Inferior parietal cortex (tissue), 1 donor: ENCODE results near the gene ABHD15.

Source experiments
- DNase-seq: peaks from one replicate; pipeline ENCODE4 v3.0.0-alpha.2; 2016; ENCODE audit errors: extremely low spot score

The ABHD15 gene

DNA sequence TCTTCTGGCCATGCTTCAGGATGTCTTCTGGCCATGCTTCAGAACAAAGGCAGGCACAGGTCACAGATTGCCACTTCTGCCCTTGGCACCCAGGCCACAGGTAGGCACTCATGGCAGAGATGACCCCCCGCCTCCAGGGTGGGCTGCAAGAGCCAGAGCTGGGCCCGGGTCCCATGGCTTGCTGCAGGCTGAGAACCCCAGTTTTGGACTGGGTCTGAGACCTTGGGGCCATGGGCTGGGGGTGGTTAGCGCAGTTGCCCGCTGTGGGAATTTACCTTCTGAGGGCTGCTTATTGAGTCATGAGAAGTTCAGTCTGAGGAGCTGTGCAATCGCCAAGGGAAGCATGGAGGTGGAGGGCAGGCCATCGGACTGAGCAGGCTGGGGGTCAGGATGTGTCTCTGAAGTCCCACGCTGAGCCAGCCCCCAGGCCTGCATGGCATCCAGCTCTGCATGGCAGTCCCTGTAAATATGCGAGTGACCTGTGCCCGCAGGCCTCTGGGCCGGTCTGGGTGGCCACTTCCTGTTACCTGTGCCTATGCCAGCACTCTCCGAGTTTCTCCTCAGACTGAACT lies 27.8 kb upstream of the ABHD15 start:
- DNase-seq: no peak

DNA sequence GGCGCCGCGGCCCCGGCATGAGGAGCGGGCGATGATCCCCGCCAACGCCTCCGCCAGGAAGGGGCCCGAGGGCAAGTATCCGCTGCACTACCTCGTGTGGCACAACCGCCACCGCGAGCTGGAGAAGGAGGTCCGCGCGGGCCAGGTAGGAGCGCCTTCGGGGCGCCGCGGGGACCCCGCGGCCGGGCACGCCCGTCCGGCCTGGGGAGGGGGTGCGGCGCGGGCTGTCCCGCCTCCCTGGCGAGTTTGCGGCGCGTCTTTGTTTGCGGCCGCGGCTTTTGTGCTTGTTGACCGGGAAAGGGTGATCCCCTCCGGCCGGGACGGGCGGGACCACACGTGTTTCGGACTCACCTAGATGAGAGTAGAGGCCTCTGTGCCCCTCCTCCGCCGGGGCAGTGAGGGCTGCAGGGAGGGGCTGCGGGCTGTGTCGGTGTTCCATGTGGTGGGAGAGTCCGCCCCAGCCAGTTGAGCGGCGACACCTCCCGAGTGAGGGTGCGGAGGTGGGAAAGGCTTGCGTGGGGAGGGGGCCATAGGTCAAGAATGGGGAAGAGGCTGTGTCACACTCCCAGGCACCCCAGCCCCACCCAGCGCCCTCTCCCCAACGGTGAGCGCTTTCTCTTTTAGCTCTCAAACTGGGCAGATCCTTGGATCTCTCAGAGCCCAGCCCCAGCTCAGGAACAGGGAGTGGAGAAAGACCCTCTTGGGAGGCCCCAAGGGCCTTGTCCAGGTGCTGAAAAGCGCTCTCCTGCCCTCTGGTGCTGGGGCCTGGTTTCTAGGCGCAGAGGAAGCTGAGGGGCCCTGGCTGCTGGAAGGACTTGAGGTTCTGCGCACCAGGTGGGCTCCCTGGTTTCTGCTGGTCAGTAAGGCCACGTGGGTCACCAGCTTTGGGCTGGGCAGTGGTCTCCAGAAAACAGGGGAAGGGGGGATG lies 27.0 kb upstream of the ABHD15 start:
- DNase-seq: no peak

DNA sequence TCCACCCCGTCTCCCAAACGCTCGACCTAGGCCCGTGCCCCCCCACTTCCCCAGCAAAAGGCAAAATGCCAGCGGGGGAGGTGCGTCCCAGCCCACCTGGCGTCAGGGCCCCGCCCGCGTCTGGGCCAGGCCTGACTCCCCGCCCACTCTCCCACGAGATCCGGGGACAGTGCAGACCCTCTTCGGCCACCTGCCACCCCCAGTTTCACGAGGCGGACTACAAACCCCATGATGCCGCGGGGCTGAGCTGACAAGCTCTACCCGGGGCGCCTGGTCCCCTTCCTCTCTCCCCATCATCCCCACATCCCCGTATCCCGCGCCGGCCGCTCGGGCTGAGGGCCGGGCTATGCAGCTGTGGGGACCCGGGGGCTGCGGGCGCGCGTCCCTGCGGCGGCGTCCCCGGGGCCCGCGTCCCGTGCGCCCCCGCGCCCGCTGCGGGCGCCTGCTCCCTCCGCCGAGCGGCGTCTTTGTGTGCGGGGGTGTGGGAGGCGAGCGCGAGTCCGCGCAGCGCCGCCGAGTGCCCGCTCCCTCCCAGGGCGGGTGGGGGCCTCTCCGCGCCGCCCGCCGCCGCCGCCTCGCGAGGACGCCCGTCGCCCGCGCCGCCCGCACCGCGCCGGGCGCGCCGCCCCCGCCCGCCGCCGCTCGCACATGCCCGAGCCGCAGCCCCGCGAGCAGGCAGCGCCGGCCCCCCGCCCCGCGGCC lies 26.2 kb upstream of the ABHD15 start, which contains the start of gene ANKRD13B:
Gene ANKRD13B (plus strand): TSS at position 283 of the 702 bp plus-strand sequence. CDS start 490 bp downstream, outside the sequence.
- DNase-seq: peak; percentile 57

DNA sequence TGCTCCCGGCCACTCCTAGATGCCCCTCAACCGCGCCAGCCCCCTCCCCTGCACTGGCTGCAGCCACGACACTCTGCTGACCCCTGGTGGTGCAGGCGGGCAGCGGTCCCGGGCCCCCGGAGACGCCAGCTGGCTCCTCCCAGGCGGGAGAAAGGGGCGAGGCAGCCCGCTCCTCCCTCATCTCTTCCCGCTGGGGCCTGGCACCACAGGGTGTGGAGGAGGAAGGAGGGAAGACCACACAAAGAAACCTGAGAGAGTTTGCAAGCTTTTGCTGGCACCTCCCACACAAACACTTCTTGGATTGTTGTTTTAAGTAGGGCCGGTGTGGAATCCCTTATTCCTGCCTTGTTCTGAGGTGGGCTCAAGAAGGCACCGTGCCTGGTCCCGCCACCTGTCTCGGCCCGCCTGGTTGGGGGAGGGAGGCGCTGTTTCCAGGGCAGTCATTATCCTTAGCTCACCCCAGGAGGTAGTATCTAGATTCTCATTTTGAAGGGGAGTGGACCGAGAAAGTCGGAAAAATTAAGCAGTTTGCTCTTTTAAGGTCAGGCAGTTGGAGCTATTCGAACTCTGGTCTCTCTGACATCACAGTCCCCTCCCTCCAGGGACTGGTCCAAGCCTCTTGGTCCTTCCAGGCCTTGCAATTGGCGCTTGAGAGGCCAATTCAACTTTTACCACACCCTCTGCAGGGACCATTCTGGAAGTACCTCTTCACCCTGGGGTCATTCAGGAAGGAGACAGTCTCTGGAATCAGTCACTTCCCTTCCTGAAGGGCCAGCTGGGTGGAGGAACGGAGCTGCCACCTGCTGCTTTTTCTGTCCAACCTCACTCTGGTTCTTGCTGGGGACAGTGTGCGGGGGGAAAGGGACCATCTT lies 25.1 kb upstream of the ABHD15 start:
- peak; percentile 88 for DNase-seq

DNA sequence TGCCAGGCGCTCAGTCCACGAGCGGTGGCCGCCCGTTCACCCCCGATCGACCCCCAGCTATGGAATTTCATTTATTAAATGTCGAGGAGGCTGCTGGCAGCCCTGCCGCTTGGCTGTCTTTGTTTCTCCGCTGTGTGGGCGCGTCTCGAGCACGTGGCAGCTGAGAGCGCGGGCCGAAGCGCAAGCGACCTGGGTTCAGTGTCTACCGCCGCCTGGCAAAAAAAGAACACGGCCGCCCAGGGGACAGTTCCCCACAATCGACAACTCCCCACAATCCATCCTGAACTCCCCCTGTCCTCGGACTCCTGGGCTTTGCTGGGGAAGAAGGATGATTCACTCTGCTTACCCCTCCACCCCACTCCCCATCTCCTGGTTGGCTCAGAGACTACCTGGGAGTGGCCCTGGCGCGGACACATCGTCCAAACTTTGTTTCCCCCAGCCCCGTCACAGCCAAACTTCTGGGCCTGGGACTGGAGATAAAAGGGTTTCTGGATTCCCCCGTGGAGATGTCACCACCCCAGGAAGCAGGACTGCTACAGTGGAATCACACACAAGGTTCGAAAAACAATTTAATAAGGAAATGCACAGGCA lies 24.4 kb upstream of the ABHD15 start:
- DNase-seq: no peak

DNA sequence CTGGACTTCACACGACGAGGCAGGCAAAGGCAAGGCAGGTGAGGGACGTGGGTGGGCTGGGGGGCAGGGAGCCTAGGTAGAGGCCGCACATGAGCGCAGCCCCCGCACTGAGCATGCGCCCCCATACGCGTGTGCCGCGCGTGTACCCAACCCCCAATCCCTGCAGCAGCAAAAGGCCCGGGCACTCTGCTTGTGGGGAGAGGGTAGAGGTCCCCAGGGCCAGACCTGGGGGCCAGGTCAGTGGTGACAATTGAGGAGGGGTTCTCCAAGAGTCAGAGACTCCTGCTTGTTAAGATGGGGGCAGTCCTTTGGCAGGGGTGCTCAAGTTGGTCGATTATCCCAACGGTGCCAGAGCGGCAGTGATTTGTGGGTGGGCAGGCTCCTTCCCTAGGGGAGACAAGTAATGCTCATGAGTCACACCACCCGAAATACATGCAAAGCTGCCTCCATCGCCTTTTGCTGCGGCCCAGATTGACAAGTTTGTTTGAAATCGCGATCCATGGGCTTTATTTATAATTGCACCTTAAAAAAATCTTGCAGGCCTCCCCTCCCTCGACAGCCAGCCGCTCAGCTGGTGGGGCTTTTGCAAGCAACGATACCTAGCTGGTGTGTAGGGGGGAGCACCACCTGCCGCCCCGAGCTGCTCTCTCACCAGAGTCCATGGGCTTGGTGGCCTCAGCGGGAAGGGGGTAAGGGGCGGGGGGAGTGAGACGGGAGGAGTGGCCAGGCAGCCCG lies 23.7 kb upstream of the ABHD15 start:
- DNase-seq: no peak

DNA sequence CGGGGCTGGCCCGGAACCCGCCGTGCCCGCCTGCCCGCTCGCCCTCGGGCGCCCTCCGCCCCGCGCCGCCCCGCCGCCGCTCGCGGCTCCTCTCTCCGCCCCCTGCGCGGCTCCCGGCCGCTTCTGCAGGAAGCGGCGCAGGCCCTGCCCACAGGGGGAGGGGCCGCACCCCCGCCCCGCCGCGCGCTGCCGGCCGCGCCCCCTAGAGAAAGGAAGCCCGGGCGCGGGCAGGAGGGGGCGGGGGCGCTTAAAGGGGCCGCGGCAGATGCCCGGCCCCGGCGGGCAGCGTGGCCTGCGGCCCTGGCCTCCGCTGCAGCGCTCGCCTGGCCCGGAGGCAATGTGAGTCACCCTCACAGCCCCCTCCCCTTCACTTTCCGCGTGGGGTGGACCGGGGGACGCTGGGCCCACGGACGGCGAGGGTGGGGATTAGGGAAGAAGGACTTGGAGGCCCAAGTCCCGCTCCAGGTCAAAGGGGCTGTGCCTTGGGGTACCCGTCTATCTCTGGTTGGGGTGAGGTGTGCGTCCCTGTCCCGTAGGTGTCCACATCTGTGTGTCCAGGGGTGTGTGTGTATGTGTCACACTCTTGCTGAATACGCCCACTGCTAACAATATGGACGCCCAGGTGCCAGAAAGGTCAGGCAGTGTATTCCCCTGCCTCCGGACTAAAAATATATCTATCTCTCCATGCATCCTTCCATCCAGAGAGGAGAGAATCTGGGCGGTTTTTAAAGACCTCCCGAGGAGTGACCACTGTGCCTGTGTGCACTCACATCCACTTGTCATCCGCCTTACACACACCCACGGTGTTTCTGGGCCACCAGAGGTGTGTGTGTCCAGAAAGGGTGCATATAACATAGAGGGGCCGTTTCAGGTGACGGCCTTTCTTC lies 22.9 kb upstream of the ABHD15 start, which contains the start of gene GIT1:
Gene GIT1 (minus strand): TSS at position 125 of the 887 bp plus-strand sequence. CDS start 270 bp downstream, outside the sequence.
- peak; percentile 77 for DNase-seq

DNA sequence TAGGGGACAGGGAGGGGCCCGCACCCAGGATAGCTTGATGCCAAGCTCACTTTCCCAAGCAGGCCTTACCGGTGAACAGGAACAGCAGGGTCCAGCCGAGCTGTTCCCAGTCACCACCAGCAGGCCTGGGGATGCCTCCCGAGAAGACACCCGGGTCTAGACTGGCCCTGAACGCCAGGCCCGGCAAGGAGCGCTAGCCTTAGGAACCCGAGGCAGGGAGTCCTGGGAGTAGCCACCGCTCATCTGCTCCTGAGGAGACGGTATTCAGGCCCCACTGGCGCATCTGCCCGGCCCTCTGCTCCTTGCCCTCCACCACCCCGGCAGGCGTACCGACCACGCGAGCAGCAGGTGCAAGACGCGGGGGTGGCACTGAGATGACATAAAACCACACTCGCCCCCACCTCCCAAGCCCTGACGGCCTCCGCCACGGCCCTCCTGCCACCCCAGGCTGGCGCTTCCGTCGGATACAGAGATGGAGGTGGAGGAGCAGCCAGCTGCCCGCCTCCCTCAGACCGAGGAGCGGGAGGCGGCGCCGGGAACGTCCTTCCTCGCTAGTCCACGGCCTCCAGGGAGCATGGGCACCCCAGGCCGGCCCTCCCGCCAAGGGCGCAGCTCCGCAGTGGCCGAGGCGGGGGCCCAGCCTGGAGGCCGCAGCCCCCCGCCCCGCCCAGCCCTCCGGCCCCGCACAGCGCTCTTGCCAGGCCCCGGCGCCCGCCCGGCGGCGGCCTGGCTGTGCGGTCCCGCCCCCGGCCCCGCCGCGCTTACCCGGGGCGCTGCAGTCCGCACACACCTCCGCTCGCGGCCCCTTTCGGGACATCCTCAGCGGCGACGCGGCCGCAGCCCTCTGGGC lies 21.9 kb upstream of the ABHD15 start:
- no peak for DNase-seq

DNA sequence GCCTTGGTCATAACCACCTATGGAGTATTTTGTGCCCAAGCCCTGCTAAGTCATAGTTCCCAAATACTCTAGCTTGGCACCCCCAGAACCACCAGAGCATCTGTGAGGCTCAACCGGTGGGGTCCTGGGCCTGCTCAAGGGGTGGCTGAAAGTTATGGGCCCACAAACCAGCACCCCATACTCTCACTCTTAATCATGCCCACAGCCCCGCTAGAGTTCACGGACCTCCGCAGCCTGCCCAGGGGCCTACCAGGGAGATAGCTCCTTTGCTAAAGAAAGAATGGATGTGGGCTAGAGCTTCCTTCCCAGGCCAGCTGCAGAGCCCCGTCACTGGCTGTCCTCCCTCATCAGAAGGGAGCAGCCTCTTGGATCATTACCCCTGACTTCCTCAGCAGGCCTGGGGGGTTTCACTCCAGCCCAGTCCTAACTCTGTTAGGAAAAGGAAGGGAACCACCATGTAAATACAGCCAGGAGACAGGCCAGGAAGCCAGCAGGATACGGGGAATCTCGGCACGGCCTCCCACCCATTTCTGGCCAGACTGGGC lies 21.3 kb upstream of the ABHD15 start:
- no peak for DNase-seq

DNA sequence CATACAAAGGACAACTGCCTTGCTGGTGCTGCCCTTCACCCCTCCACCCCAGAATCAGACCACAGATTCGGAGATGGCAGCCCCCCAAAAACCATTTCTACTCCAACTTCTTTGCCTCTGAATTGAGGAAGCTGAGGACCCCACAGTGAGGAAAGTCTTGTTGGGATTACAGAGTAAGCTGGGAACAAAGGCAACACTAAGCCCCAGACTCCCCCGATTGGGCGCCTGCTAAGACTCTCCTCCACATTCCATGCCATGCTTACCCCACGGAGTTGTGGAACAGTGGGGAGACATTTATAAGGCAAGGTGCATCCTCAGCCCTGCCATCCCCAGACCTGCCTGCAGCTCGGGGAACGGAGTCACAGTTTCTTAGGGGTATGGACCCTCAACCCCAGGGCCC lies 20.8 kb upstream of the ABHD15 start:
- DNase-seq: no peak

DNA sequence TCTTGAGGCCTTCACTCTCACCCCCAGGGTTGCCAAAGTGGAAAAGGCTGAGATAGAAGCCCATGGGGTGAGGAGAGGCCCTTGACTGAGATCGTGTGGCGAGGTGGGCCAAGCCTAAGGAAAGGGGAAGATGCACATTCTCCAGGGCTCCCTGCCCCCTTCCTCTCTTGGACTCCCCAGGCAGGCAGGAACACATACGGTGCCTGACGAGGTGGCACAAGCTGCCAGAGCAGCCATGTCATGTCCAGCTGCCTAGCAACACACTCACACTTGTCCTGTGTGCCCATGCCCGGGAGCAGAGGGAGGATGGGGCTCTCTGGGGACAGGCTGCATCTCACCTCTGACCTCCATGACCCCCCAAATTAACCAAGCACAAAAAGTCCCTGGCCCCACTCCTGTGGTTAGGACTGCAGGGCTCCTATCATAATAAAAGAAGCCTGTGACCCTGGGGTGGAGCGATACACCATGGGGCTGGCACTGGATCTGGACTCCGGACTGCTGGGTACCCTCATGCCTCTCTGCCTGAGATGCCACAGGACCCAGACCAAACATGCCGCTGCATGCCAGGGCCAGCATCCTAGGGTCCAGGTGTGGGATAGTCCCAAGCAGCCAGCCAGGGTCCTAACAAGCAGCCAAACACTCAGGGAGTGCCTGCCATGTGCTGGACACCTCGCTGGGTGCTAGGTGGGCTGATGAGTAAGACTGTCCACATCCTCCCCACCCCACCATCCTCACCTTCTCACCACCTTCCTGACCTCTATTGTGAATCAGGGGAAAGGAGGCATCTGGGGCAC lies 20.0 kb upstream of the ABHD15 start:
- DNase-seq: no peak

DNA sequence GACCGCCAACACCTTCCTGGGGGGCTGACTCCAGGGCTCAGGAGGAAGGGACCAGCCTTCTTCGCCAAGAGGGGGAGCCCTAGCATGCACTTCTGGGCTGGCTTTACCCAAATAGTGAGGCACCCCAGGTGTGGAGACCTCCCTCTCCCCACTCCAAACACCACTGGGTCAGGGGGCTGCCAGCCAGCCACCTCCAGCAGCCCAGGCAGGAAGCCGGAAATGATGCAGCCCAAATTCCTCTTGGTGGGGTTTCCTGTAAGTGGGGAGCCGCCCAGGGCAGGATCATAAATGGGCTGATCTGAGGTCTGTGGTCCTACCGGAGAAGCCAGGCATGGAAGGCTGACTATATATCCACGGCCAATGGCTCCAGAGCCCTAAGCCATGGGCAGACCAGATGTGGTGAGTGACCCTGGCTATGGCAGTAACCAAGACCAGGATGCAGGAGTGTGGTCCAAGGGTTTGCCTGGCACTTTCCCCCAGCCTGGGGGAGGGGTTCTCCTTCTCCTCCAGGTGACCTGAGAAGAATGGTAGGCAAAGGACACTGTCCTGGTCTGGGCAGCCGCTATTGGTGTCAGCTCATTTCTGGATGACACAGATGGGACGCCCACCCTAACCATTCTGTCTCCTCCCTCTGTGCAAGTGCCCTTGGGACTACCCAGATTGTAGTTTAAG lies 18.4 kb upstream of the ABHD15 start:
- DNase-seq: no peak

DNA sequence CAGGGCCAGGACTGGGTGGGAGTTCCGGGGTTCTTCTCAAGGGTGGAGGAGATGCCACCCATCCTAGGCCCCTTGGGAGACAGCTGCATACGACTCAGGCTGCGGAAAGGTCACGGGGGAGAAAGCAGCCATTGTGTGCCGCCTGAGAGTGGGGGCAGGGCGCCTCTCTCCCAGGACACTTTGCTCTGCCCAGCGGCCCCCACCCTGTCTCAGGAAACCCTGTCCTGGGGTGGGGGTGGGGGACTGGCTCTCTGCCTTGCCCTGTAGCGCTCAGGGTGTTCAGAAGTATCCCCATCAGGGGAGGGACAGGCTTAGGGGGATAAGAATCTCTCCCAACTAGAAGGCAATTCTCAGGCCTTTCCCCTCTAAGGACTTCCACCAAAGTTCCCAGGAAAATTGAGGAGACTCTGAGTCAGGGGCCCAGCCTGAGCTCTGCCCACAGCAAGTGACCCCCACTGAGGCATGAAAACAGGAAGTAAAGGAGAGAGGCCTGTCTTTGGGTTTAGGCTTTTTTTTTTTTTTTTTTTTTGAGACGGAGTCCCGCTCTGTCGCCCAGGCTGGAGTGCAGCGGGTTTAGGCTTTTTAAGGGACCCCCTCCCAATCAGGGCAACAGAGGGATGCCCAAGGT lies 17.7 kb upstream of the ABHD15 start:
- no peak for DNase-seq

DNA sequence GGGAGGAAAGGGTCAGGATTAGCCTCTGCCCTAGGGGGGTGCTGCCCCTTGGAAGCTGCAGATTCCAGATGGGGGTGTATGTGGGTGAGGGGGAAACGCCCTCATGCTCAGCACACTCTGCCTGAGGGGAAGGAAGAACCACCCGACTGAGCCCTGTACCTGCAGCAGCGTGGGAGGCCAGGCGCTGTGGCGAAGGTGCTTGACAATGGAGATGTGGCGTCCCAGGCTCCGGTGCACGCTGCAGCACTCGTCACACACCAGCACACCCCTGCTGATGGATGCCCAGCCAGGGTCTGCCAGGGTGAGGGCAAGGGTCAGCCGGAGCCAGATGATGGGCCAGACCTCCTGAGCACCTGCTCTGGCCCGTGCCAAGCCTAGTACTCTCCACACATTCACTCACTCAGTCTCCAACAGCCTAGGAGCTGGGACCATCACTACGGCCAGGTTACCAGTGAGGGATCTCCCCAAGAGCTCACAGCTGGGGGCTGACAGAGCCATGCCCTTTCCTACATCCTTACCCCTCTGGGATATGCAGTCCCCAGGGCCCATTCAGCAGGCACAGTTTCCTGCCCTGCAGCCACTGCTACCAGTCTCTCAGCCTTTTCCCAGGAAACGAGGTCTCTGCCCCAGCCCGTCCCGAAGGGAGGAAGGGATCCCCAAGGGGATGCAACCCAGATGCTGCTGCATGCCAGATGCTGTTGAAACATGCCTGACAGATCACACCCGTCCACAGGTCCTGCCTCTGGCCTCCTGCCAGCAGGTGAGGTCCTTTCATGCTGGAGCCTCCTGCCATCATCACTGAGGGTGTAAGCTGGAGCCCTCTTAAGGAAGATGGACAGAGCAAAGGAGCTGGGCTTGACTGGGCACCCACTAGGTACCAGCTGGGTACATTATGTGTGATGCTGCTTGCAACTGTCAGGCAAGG lies 16.7 kb upstream of the ABHD15 start:
- no peak for DNase-seq

DNA sequence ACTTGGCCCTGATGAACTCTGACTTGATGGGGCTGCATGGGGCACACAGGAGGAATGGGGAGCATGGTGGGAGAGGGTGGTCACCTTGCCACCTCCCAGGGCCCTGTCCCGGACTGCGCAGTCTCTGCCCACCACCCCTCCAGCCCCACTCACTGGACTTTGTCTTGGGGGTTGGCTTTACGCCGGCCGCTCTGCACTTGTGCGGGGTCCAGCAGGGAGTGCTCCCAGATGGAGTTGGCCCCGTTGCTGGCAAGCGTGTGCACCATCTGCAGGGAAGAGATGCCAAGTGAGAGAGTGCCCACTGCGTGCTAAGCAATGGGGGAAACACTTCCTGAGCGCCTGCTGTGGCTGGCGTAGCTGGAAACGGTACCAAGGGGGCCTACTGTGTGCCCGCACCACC lies 15.9 kb upstream of the ABHD15 start:
- peak; percentile 80 for DNase-seq
